Keratinocyte (primary cell): Measurements from ENCODE around the gene ZIC2. TPM values are rescaled to one million over a fixed set of nuclear protein-coding genes. Genes with fewer than 3 reads are reported as not detected.

Source experiments
- DNase-seq: peaks from one replicate; pipeline ENCODE4 v3.0.0-alpha.2; 2011; ENCODE audit warnings: low read depth, missing footprints, low spot score
- FAIRE-seq: peaks from 2 replicates; lab custom pipeline; 2011; peaks lifted over from hg19 to GRCh38; lab: Jason Lieb, UNC
- H2AFZ ChIP-seq: 2 replicates; pipeline ENCODE4 v1.6.0; 2012; ENCODE audit warnings: low read length, control low read depth, inconsistent platforms; ENCODE audit not compliant: control insufficient read depth
- H3K27ac ChIP-seq: 2 replicates; pipeline ENCODE4 v1.5.1; 2011; ENCODE audit warnings: low read length; ENCODE audit not compliant: control insufficient read depth, insufficient read depth
- H3K27me3 ChIP-seq: 3 replicates; pipeline ENCODE4 v1.6.0; 2011; ENCODE audit warnings: low read length; ENCODE audit not compliant: control insufficient read depth, insufficient read depth; ENCODE audit errors: extremely low read depth
- H3K36me3 ChIP-seq, 2 experiments: 2 replicates in 1 of 2; 3 replicates in 1 of 2; pipeline ENCODE4 v1.5.1; 2011; ENCODE audit warnings: low read length in 2 of 2, mild to moderate bottlenecking in 1 of 2; ENCODE audit not compliant: control insufficient read depth in 2 of 2, insufficient read depth in 2 of 2; ENCODE audit errors: extremely low read depth in 1 of 2
- H3K4me1 ChIP-seq: 3 replicates; pipeline ENCODE4 v1.5.1; 2011; ENCODE audit warnings: low read length; ENCODE audit not compliant: control insufficient read depth, insufficient read depth; ENCODE audit errors: extremely low read depth
- H3K4me2 ChIP-seq: 3 replicates; pipeline ENCODE4 v1.6.0; 2011; ENCODE audit warnings: low read depth, low read length; ENCODE audit not compliant: control insufficient read depth, insufficient read depth; ENCODE audit errors: extremely low read depth
- H3K4me3 ChIP-seq, 3 experiments: fragments of 200-600 bp in 1 of 3; sonication (generic) in 1 of 3; 2 replicates in 2 of 3; 3 replicates in 1 of 3; pipeline ENCODE4 v1.5.1; 2011 to 2016; ENCODE audit warnings: low read length in 3 of 3, mild to moderate bottlenecking in 3 of 3, control low read depth in 2 of 3, inconsistent platforms in 1 of 3, low read depth in 1 of 3, mixed read lengths in 1 of 3, mixed run types in 1 of 3, moderate library complexity in 1 of 3; ENCODE audit not compliant: control insufficient read depth in 2 of 3, insufficient read depth in 2 of 3; ENCODE audit errors: extremely low read depth in 1 of 3
- H3K79me2 ChIP-seq: 2 replicates; pipeline ENCODE4 v1.6.0; 2012; ENCODE audit warnings: low read length; ENCODE audit not compliant: control insufficient read depth, insufficient read depth
- H3K9ac ChIP-seq: 3 replicates; pipeline ENCODE4 v1.6.0; 2011; ENCODE audit warnings: low read length; ENCODE audit not compliant: control insufficient read depth, insufficient read depth; ENCODE audit errors: extremely low read depth
- H3K9me1 ChIP-seq: 3 replicates; pipeline ENCODE4 v1.6.0; 2011; ENCODE audit warnings: low read length; ENCODE audit not compliant: control insufficient read depth, insufficient read depth; ENCODE audit errors: extremely low read depth
- H3K9me3 ChIP-seq: 2 replicates; pipeline ENCODE4 v1.5.1; 2012; ENCODE audit warnings: low read depth, low read length; ENCODE audit not compliant: control insufficient read depth
- H4K20me1 ChIP-seq: 3 replicates; pipeline ENCODE4 v1.6.0; 2011; ENCODE audit warnings: low read length; ENCODE audit not compliant: control insufficient read depth, insufficient read depth; ENCODE audit errors: extremely low read depth
- EZH2 ChIP-seq: IDR thresholded peaks from one replicate; pipeline ENCODE4 v1.6.1; 2012; ENCODE audit warnings: inconsistent platforms, mild to moderate bottlenecking, low read length, moderate library complexity
- dilution Hi-C: fragments of 300-500 bp; cut with MboI; formaldehyde crosslinking; loops from one replicate; pipeline ENCODE4 v1.7.0; 2020; ENCODE audit warnings: low sequenced_read_pairs; ENCODE audit not compliant: extremely low pct_ligation_motif_present
- polyA plus RNA-seq, 5 experiments: library from polyadenylated mRNA; depleted of rRNA in 3 of 5; stranded (reverse) in 3 of 5; stranded (forward) in 1 of 5; unstranded in 1 of 5; fragments of >200 nt; gene quantifications; 1 replicate in 1 of 5; 2 replicates in 3 of 5; 3 replicates in 1 of 5; pipeline versions ENCODE4 v1.2.1 to v1.2.3, GENCODE V29; 2011 to 2012; ENCODE audit warnings: missing spikeins in 2 of 5, low read depth in 1 of 5, low replicate concordance in 1 of 5
- TF ChIP-seq, protein P1 (sequence below), 3 experiments: IDR thresholded peaks in 1 of 3; conservative IDR thresholded peaks in 1 of 3; optimal IDR thresholded peaks in 1 of 3; 2 replicates in 2 of 3; 3 replicates in 1 of 3; pipeline versions ENCODE3 to v1.5.1; 2011; ENCODE audit warnings: low read length in 3 of 3, mild to moderate bottlenecking in 3 of 3, moderate library complexity in 2 of 3, control low read depth in 1 of 3, inconsistent platforms in 1 of 3; ENCODE audit not compliant: insufficient read depth in 2 of 3; ENCODE audit errors: extremely low read depth in 1 of 3

The ZIC2 gene
- polyA plus RNA-seq, 1 donor (not counting 4 experiments of a cell fraction or from before 2014, with no cell fraction given): not detected

DNA sequence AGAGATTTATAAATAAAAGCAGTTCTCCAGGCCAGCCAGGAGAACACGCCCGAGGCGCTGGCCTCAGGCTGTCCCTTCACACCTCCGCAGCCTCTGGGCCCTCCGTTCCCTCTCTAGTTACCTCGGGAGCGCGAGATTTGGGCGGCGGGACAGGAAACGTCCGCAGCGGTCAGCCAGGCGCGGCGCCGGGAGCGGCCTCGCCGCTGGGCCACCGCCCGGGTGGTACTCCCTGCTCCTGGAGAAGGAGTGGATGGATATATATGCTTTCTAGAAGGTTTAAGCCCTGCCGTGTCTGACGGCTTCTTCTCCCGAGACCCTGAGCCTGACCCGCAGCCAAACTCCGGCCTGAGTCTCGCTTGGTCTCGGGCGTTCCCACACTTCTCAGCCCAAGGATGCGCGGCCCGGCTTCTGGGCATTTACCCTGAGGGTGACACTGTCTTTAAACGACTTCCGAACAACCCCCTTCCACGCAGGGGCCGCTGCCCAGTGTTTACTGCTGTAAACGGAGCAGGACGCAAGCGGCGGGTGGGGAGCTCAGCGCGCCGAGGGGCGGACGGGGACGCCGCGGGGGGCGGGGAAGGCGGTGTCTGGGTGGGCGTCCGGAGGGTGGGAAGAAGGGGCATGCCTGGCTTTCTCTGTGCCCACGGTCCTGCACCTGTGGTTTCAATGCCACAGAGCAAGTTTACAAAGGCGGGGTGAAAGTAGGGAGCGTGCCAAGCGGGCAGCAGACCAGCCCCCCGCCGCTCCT lies 2.0 kb upstream of the ZIC2 start:
- H3K9me3 ChIP-seq: peaks cover 3% of the 10 kb centered on the region
- no peak overlapping the region for H3K27ac ChIP-seq
- H3K9me1 ChIP-seq: no peaks in the 10 kb centered on the region
- H2AFZ ChIP-seq: no peak overlapping the region
- H3K9ac ChIP-seq: no peak overlapping the region
- DNase-seq: no peak
- TF ChIP-seq EZH2: peak; percentile 74
- TF ChIP-seq, protein P1, sequence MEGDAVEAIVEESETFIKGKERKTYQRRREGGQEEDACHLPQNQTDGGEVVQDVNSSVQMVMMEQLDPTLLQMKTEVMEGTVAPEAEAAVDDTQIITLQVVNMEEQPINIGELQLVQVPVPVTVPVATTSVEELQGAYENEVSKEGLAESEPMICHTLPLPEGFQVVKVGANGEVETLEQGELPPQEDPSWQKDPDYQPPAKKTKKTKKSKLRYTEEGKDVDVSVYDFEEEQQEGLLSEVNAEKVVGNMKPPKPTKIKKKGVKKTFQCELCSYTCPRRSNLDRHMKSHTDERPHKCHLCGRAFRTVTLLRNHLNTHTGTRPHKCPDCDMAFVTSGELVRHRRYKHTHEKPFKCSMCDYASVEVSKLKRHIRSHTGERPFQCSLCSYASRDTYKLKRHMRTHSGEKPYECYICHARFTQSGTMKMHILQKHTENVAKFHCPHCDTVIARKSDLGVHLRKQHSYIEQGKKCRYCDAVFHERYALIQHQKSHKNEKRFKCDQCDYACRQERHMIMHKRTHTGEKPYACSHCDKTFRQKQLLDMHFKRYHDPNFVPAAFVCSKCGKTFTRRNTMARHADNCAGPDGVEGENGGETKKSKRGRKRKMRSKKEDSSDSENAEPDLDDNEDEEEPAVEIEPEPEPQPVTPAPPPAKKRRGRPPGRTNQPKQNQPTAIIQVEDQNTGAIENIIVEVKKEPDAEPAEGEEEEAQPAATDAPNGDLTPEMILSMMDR (optimal IDR thresholded peaks at IDR 0.05 in 1 of 3, IDR thresholded peaks at IDR 0.05 in 1 of 3, conservative IDR thresholded peaks at IDR 0.05 in 1 of 3; ENCODE audit: extremely low read depth in 1 of 3, insufficient read depth in 2 of 3, low read length in 3 of 3): no peak
- H3K4me2 ChIP-seq: peak overlapping the region; percentile 67
- H3K27me3 ChIP-seq: peaks cover 85% of the 10 kb centered on the region
- dilution Hi-C loops: no loop called here
- H3K36me3 ChIP-seq: no peaks in the 10 kb centered on the region
- H3K4me1 ChIP-seq: no peaks in the 10 kb centered on the region
- no peak for FAIRE-seq
- peak overlapping the region in 2 of 3 experiments; percentile 18 to 20 for H3K4me3 ChIP-seq
- no peaks in the 10 kb centered on the region for H3K79me2 ChIP-seq
- peaks cover 5% of the 10 kb centered on the region for H4K20me1 ChIP-seq

DNA sequence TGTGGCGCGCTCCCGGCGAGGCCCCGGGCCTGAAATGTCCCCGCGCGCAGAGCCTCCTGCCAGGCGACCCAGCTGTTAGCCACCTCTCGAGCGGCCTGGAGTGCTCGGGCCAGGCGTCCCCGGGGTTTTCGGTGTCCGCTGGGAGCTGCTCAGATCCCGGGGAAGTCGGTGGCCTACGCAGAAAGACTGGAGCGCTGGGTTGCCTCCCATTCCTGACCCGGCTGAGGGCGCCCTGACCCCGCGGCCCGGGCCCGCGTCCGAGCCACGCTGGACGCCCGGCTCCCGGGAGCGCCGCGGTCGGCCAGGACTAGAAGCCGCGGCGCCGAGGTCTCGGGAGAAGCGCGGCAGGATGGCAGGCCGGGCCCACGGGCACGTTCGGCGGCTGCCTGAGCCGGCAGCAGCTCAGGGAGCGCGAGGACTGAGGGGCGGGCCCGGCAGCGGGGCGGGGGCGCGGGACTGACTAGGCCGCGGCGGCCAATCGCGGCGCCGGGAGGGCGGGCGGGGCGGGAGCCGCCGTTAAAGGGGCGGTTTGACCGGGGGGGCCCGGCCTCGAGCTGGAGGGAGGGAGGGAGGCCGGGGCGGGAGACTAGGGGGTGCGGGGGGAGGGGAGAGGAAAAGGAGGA lies 1.3 kb upstream of the ZIC2 start:
- Histone ChIP-seq H3K4me2 (peak overlapping the region; percentile 67), H4K20me1 (peaks cover 5% of the 10 kb centered on the region), H3K27ac (no peak overlapping the region), H3K36me3 (no peaks in the 10 kb centered on the region), H3K79me2 (no peaks in the 10 kb centered on the region), H3K9ac (no peak overlapping the region), H3K4me1 (no peaks in the 10 kb centered on the region), H3K9me1 (no peaks in the 10 kb centered on the region), H3K4me3 (peak overlapping the region; percentile 50 to 61 (median 59)), H3K27me3 (peaks cover 85% of the 10 kb centered on the region), H3K9me3 (peaks cover 3% of the 10 kb centered on the region), H2AFZ (no peak overlapping the region)
- FAIRE-seq (no peak), DNase-seq (no peak)
- dilution Hi-C loops: no loop called here
- TF ChIP-seq, protein P1 (optimal IDR thresholded peaks at IDR 0.05 in 1 of 3, IDR thresholded peaks at IDR 0.05 in 1 of 3, conservative IDR thresholded peaks at IDR 0.05 in 1 of 3; ENCODE audit: extremely low read depth in 1 of 3, insufficient read depth in 2 of 3, low read length in 3 of 3): peak in 1 of 3 experiments; percentile 19
- no peak for TF ChIP-seq EZH2
